Rectal smooth muscle tissue (tissue), 1 donor: ENCODE measurements around the gene IFI30.
A peak's percentile ranks its signal among the peaks of the same experiment; 100 is the strongest.

Source experiments
- H3K27ac ChIP-seq: one replicate; pipeline ENCODE4 v1.7.0; 2013; ENCODE audit warnings: low read depth, low read length, inconsistent platforms
- H3K27me3 ChIP-seq: one replicate; pipeline ENCODE4 v1.7.0; 2013; ENCODE audit warnings: low read length; ENCODE audit not compliant: control insufficient read depth, insufficient read depth
- H3K36me3 ChIP-seq: one replicate; pipeline ENCODE4 v1.7.0; 2013; ENCODE audit warnings: low read length; ENCODE audit not compliant: control insufficient read depth, insufficient read depth
- H3K4me1 ChIP-seq: one replicate; pipeline ENCODE4 v1.7.0; 2013; ENCODE audit warnings: low read length; ENCODE audit not compliant: control insufficient read depth, insufficient read depth
- H3K4me3 ChIP-seq: one replicate; pipeline ENCODE4 v1.7.0; 2013; ENCODE audit warnings: low read length
- H3K9ac ChIP-seq: one replicate; pipeline ENCODE4 v1.7.0; 2013; ENCODE audit warnings: low read length

IFI30 gene

DNA sequence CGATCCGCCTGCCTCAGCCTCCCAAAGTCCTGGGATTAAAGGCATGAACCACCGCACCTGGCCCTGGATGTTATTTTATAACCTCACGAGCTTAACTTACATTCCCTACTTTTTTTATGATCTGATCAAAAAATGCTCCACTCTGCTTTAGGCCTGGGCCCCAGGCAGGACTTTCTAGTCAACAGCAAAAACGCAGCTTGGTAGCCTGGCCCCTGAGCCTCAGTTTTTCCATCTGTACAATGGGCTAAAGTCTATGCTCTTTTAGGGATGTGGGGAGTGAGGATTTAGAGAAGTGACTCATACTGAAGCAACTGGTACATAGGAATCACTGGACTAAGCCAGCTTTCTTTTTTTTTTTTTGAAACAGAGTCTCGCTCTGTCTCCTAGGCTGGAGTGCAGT, 32.6 kb upstream of the IFI30 start:
- Histone ChIP-seq H3K4me3 (no peak overlapping the region), H3K9ac (no peak overlapping the region), H3K27ac (no peak overlapping the region), H3K36me3 (peaks cover 22% of the 10 kb centered on the region), H3K4me1 (no peaks in the 10 kb centered on the region), H3K27me3 (no peaks in the 10 kb centered on the region)

DNA sequence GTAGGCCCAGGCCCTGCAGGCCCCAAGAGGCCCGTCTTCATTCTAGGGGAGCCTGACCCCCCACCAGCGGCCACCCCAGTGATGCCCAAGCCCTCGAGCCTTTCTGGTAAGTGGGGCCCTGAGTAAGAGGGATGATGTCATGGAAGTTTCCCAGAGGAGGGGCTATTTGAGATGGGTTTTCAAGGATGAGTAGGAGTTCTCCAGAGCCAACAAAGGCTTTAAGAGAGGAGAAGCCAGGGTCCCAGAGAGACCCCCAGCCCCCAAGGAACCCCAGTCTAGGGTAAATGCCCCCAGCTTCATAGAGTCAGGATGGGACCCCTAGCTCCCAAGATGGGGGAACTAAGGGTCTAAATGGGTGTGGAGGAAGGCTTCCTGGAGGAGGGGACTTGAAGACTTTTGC, 29.7 kb upstream of the IFI30 start:
- H3K36me3 ChIP-seq, result peaks cover 25% of the 10 kb centered on the region

GRCh38 chr19:18144361-18144760, 29.3 kb upstream of the IFI30 start:
- no peaks in the 10 kb centered on the region for H3K27me3 ChIP-seq
- peaks cover 25% of the 10 kb centered on the region for H3K36me3 ChIP-seq
- no peak overlapping the region for H3K4me3 ChIP-seq

More for the DNA sequence above, 29.7 kb upstream of the IFI30 start:
- Histone ChIP-seq H3K27me3 (no peaks in the 10 kb centered on the region), H3K4me1 (no peaks in the 10 kb centered on the region), H3K9ac (no peak overlapping the region), H3K27ac (no peak overlapping the region), H3K4me3 (no peak overlapping the region)

GRCh38 chr19:18144906-18145305, 28.7 kb upstream of the IFI30 start:
- Histone ChIP-seq H3K27ac (no peak overlapping the region), H3K4me1 (no peaks in the 10 kb centered on the region), H3K9ac (no peak overlapping the region), H3K36me3 (peaks cover 25% of the 10 kb centered on the region), H3K27me3 (no peaks in the 10 kb centered on the region), H3K4me3 (no peak overlapping the region)

More at GRCh38 chr19:18144361-18144760, 29.3 kb upstream of the IFI30 start:
- Histone ChIP-seq H3K9ac (no peak overlapping the region), H3K4me1 (no peaks in the 10 kb centered on the region), H3K27ac (no peak overlapping the region)

GRCh38 chr19:18145391-18145999, 28.1 kb upstream of the IFI30 start:
- H3K27ac ChIP-seq, result no peak overlapping the region
- peaks cover 23% of the 10 kb centered on the region for H3K36me3 ChIP-seq
- H3K4me3 ChIP-seq, result no peak overlapping the region
- H3K27me3 ChIP-seq, result no peaks in the 10 kb centered on the region
- no peak overlapping the region for H3K9ac ChIP-seq
- H3K4me1 ChIP-seq, result no peaks in the 10 kb centered on the region

- Histone ChIP-seq H3K27ac (no peak overlapping the region), H3K4me3 (no peak overlapping the region), H3K27me3 (no peaks in the 10 kb centered on the region), H3K36me3 (peaks cover 22% of the 10 kb centered on the region), H3K9ac (no peak overlapping the region), H3K4me1 (no peaks in the 10 kb centered on the region)
Measured at GRCh38 chr19:18147396-18147795, 26.2 kb upstream of the IFI30 start.

DNA sequence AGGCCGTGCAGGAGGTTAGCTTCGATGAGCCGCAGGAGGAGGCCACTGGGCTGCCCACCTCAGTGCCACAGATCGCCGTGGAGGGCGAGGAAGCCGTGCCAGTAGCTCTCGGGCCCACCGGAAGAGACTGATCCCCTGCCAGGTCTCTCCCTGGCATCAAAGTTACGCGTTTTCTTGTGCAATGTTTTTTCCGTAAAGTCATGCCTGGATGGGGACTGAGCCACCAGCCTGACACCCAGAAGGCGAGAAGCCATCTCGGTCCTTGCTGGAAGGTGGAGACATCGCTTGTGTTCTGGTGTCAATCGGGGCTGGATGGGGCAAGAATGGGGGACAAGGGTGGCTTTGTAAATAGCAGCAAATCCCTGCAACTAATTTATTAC, 24.0 kb upstream of the IFI30 start:
- H3K27me3 ChIP-seq, result no peaks in the 10 kb centered on the region
- H3K9ac ChIP-seq, result no peak overlapping the region
- no peak overlapping the region for H3K27ac ChIP-seq
- H3K4me1 ChIP-seq, result peaks cover 9% of the 10 kb centered on the region
- H3K36me3 ChIP-seq, result peaks cover 14% of the 10 kb centered on the region
- no peak overlapping the region for H3K4me3 ChIP-seq

DNA sequence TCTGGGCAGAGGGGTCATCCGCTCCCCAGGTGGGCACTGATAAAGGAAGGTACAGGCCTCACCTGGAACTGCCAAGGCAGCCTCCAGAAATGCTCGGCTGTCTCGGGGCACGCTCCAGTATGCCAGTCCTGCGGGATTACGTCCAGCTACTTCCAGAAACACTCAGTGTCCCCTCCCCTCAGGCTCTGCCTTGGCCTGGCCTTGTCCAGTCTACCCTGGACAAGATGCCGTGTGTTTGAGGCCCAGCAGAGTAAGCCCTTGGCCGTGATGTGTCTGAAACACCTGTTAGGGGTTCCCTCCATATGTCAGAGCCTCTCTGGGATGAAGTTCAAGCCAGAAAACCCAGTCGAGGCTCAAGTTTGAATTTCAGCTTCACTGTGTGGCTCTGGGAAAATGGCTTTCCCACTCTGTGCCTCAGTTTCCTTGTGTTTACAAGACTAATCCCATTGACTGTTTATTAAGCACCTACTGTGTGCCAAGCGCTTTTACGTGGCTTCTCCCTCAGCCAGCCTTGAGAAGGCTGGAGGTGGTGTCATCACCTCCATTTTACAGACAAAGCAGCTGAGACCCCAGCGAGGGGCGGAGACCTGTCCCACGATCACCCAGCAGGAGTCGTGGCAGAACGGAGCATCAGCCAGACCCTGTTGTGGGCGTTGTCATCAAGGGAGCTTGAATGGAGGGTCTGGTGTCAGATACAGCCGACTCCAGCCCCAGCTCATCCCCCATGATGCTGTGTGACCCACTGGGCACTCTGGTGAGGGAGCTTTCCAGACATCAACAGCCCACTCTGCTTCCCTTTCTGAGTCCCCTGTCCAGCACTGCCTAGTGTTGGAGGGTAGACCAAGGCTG, 22.6 kb upstream of the IFI30 start:
- Histone ChIP-seq H3K27ac (no peak overlapping the region), H3K4me1 (peaks cover 9% of the 10 kb centered on the region), H3K4me3 (no peak overlapping the region), H3K9ac (no peak overlapping the region), H3K36me3 (peaks cover 7% of the 10 kb centered on the region), H3K27me3 (no peaks in the 10 kb centered on the region)

- Histone ChIP-seq H3K4me1 (peaks cover 18% of the 10 kb centered on the region), H3K27ac (peak overlapping the region; percentile 96), H3K27me3 (no peaks in the 10 kb centered on the region), H3K9ac (peak overlapping the region; percentile 96), H3K36me3 (no peaks in the 10 kb centered on the region), H3K4me3 (peak overlapping the region; percentile 88)
Measured at GRCh38 chr19:18152442-18152816, 21.2 kb upstream of the IFI30 start.

- Histone ChIP-seq H3K4me3 (peak within 1 kb of the TSS; percentile 88), H3K27me3 (no peaks in the 10 kb centered on the region), H3K27ac (peak within 1 kb of the TSS; percentile 96), H3K4me1 (peaks cover 20% of the 10 kb centered on the region), H3K9ac (peak within 1 kb of the TSS; percentile 96), H3K36me3 (no peaks in the 10 kb centered on the region)
Measured at GRCh38 chr19:18152817-18153555, 20.6 kb upstream of the IFI30 start, which contains the start of gene PIK3R2. TSS of gene PIK3R2 (plus strand) at chr19:18153163. CDS start at chr19:18155880, 2,717 bp downstream.

- peaks cover 20% of the 10 kb centered on the region for H3K4me1 ChIP-seq
- no peaks in the 10 kb centered on the region for H3K27me3 ChIP-seq
Measured at GRCh38 chr19:18153556-18154134, 20.0 kb upstream of the IFI30 start.

More at GRCh38 chr19:18153556-18154134, 20.0 kb upstream of the IFI30 start:
- Histone ChIP-seq H3K9ac (peak overlapping the region; percentile 70), H3K27ac (peak overlapping the region; percentile 86), H3K36me3 (peaks cover 2% of the 10 kb centered on the region), H3K4me3 (peak overlapping the region; percentile 82)
